SK-N-SH (cell line): Measurements from ENCODE around the gene MYO1B. TPM values are rescaled to one million over a fixed set of nuclear protein-coding genes. Genes with fewer than 3 reads are reported as not detected.

Experiments
- CTCF ChIA-PET: fragments of 300-600, 350-600 bp; formaldehyde crosslinking; extraction: SDS; loops from one replicate; lab custom pipeline; 2021; lab: Yijun Ruan, JAX
- POLR2A ChIA-PET: fragments of 350-600 bp; sonication (Branson Sonifier 250); formaldehyde crosslinking; extraction: SDS; loops from one replicate; lab custom pipeline; 2020; ENCODE audit warnings: antibody characterized with exemption, inconsistent platforms; lab: Yijun Ruan, JAX
- DNase-seq: peaks from one replicate; pipeline ENCODE4 v3.0.0; 2012
- H2AFZ ChIP-seq: fragments of 200-600 bp; sonication (generic); 2 replicates; pipeline ENCODE4 v1.8.1; 2016; ENCODE audit warnings: antibody characterized with exemption, mild to moderate bottlenecking, low read depth
- H3F3A ChIP-seq: fragments of 200-600 bp; sonication (generic); replicated peaks from 2 replicates; pipeline ENCODE3; 2016; ENCODE audit warnings: antibody characterized with exemption, mild to moderate bottlenecking; ENCODE audit not compliant: insufficient read depth
- H3K27ac ChIP-seq, 2 experiments: fragments of 200-500 bp in 1 of 2; fragments of 200-600 bp in 1 of 2; sonication (Bioruptor generic) in 1 of 2; sonication (generic), shearing (Covaris generic) in 1 of 2; 2 replicates each; pipeline versions ENCODE4 v1.5.1 to v1.6.1; 2014 to 2016; ENCODE audit warnings: low read depth in 2 of 2, inconsistent platforms in 1 of 2, low read length in 1 of 2, mild to moderate bottlenecking in 1 of 2, mixed read lengths in 1 of 2
- H3K27me3 ChIP-seq: fragments of 200-600 bp; sonication (generic), shearing (Covaris generic); 2 replicates; pipeline ENCODE4 v1.6.1; 2016; ENCODE audit warnings: mixed run types; ENCODE audit not compliant: insufficient read depth
- H3K36me3 ChIP-seq, 2 experiments: fragments of 200-500 bp in 1 of 2; fragments of 200-600 bp in 1 of 2; sonication (Bioruptor generic) in 1 of 2; sonication (generic) in 1 of 2; replicated peaks in 1 of 2; 2 replicates each; pipeline versions ENCODE3 to v1.5.1; 2014 to 2016; ENCODE audit warnings: low read length in 1 of 2, mild to moderate bottlenecking in 1 of 2; ENCODE audit not compliant: insufficient read depth in 2 of 2, control insufficient read depth in 1 of 2
- H3K4me1 ChIP-seq, 2 experiments: fragments of 200-500 bp in 1 of 2; fragments of 200-600 bp in 1 of 2; sonication (Bioruptor generic) in 1 of 2; sonication (generic), shearing (Covaris generic) in 1 of 2; 2 replicates each; pipeline versions ENCODE4 v1.5.1 to v1.6.1; 2014 to 2016; ENCODE audit warnings: low read depth in 1 of 2, low read length in 1 of 2, mixed run types in 1 of 2; ENCODE audit not compliant: insufficient read depth in 2 of 2, control insufficient read depth in 1 of 2
- H3K4me2 ChIP-seq: fragments of 200-600 bp; sonication (generic), shearing (Covaris generic); 2 replicates; pipeline ENCODE4 v1.6.1; 2017; ENCODE audit warnings: mixed run types
- H3K4me3 ChIP-seq, 2 experiments: fragments of 200-500 bp in 1 of 2; fragments of 200-600 bp in 1 of 2; sonication (Bioruptor generic) in 1 of 2; sonication (generic), shearing (Covaris generic) in 1 of 2; 2 replicates each; pipeline versions ENCODE4 v1.5.1 to v1.8.1; 2014 to 2016; ENCODE audit warnings: low read depth in 2 of 2, inconsistent platforms in 1 of 2, low read length in 1 of 2, mild to moderate bottlenecking in 1 of 2, mixed read lengths in 1 of 2, moderate library complexity in 1 of 2
- H3K79me2 ChIP-seq: fragments of 200-600 bp; sonication (generic); 2 replicates; pipeline ENCODE4 v1.8.1; 2017; ENCODE audit warnings: mild to moderate bottlenecking; ENCODE audit not compliant: insufficient read depth
- H3K9ac ChIP-seq: fragments of 200-600 bp; sonication (generic); 2 replicates; pipeline ENCODE4 v1.6.1; 2017; ENCODE audit warnings: mixed run types
- H3K9me2 ChIP-seq: fragments of 200-600 bp; sonication (generic); 2 replicates; pipeline ENCODE4 v1.6.1; 2017; ENCODE audit warnings: mixed run types
- H3K9me3 ChIP-seq: fragments of 200-600 bp; sonication (generic); 2 replicates; pipeline ENCODE4 v1.6.1; 2017; ENCODE audit warnings: mixed run types, mild to moderate bottlenecking, moderate library complexity
- H4K20me1 ChIP-seq: fragments of 200-600 bp; sonication (generic); 2 replicates; pipeline ENCODE4 v1.6.1; 2017; ENCODE audit warnings: mild to moderate bottlenecking, mixed run types; ENCODE audit not compliant: insufficient read depth
- CHD2 ChIP-seq: fragments of 150-350 bp; IDR thresholded peaks from 2 replicates; pipeline ENCODE4 v1.6.1; 2018; ENCODE audit warnings: low read length; ENCODE audit not compliant: partially characterized antibody
- ELF1 ChIP-seq: IDR thresholded peaks from 2 replicates; pipeline ENCODE4 v1.4.0; 2012
- EP300 ChIP-seq, 2 experiments: IDR thresholded peaks; 2 replicates each; pipeline versions ENCODE4 v1.4.0 to v1.6.1; 2012; ENCODE audit warnings: borderline replicate concordance in 1 of 2, low read depth in 1 of 2, low read length in 1 of 2
- EZH2phosphoT487 ChIP-seq: fragments of 200-600 bp; sonication (generic); IDR thresholded peaks from 2 replicates; pipeline ENCODE4 v1.6.1; 2017; ENCODE audit warnings: low read depth, mixed run types, mild to moderate bottlenecking, antibody characterized with exemption, moderate library complexity, borderline replicate concordance
- FOSL2 ChIP-seq: IDR thresholded peaks from 2 replicates; pipeline ENCODE4 v1.4.0; 2012; ENCODE audit warnings: low read depth, mild to moderate bottlenecking, moderate library complexity, borderline replicate concordance
- GATA2 ChIP-seq: sonication (generic); formaldehyde crosslinking; IDR thresholded peaks from 2 replicates; pipeline ENCODE4 v1.5.0; 2020; ENCODE audit warnings: mild to moderate bottlenecking, missing genetic modification reagents
- MXI1 ChIP-seq: IDR thresholded peaks from 2 replicates; pipeline ENCODE4 v1.6.1; 2012; ENCODE audit warnings: mild to moderate bottlenecking, low read depth, low read length, improper control_type of control experiment
- NRF1 ChIP-seq: IDR thresholded peaks from 2 replicates; pipeline ENCODE4 v1.6.1; 2012; ENCODE audit warnings: low read depth, mild to moderate bottlenecking, low read length
- POLR2AphosphoS5 ChIP-seq: IDR thresholded peaks from 2 replicates; pipeline ENCODE4 v1.6.1; 2012; ENCODE audit warnings: low read depth, low read length
- RCOR1 ChIP-seq: fragments of 150-350 bp; IDR thresholded peaks from 2 replicates; pipeline ENCODE4 v1.6.1; 2017; ENCODE audit warnings: antibody characterized with exemption, low read length
- SIN3A ChIP-seq: IDR thresholded peaks from 2 replicates; pipeline ENCODE4 v1.6.1; 2012; ENCODE audit warnings: low read depth, mild to moderate bottlenecking, low read length, moderate library complexity, borderline replicate concordance
- TCF12 ChIP-seq: IDR thresholded peaks from 2 replicates; pipeline ENCODE4 v1.4.0; 2012
- TEAD4 ChIP-seq: IDR thresholded peaks from 2 replicates; pipeline ENCODE4 v1.4.0; 2012; ENCODE audit warnings: mild to moderate bottlenecking, borderline replicate concordance; ENCODE audit not compliant: insufficient read depth
- WGBS: methylation state at CpG from one replicate; pipeline ENCODE4 v1.1.6; 2017; ENCODE audit warnings: low lambda C conversion rate; 5-methylcytosine and 5-hydroxymethylcytosine counted together
- polyA plus RNA-seq, 3 experiments: library from polyadenylated mRNA; depleted of rRNA; stranded (reverse); fragments of >200 nt; gene quantifications; 2 replicates each; pipeline ENCODE4 v1.2.3, GENCODE V29; 2012
- TF ChIP-seq, protein P1 (sequence below): fragments of 150-350 bp; IDR thresholded peaks from 2 replicates; pipeline ENCODE4 v1.6.1; 2017; ENCODE audit warnings: antibody characterized with exemption, low read length, low read depth, borderline replicate concordance
- TF ChIP-seq, protein P2 (sequence below): IDR thresholded peaks from 2 replicates; pipeline ENCODE4 v1.4.0; 2012; ENCODE audit warnings: low read depth, borderline replicate concordance
- TF ChIP-seq, protein P3 (sequence below): IDR thresholded peaks from 2 replicates; pipeline ENCODE4 v1.4.0; 2012; ENCODE audit warnings: low read depth
- TF ChIP-seq, protein P4 (sequence below): IDR thresholded peaks from 2 replicates; pipeline ENCODE4 v1.6.1; 2012; ENCODE audit warnings: mild to moderate bottlenecking, low read depth, low read length, moderate library complexity
- TF ChIP-seq, protein P5 (sequence below): IDR thresholded peaks from 2 replicates; pipeline ENCODE4; 2012

MYO1B gene
- polyA plus RNA-seq, 1 of the 3 experiments (the other 2 are of a cell fraction): 20.2 TPM

DNA sequence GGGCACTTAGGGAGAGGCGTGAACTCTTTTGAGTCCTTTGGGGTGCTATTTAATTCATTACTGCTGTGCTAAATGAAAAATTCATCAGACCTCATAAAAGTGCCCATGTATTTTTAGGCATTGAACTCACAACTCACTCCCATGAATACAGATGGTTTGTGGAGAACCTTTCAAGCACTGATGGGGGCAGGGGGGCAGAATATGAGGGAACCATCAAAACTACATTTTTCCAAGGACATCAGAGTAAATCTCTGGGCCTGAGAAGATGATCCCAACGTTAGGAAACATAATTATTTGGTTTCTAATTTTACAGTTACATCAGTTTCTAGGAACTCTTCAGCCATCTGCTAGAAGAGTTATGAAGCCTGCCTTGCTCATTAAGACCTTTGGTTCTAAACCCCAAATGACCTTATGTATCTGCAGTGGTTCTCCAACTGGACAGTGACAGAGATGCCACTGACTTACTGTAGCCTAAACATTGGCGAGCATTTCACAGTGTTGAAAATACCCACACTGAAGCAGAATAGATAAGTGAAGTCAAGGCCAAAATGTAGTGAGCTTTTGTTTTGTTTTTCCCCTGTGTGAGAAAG, 90.8 kb downstream of the MYO1B start:
- H2AFZ ChIP-seq: no peak overlapping the region
- TF ChIP-seq, protein P1, sequence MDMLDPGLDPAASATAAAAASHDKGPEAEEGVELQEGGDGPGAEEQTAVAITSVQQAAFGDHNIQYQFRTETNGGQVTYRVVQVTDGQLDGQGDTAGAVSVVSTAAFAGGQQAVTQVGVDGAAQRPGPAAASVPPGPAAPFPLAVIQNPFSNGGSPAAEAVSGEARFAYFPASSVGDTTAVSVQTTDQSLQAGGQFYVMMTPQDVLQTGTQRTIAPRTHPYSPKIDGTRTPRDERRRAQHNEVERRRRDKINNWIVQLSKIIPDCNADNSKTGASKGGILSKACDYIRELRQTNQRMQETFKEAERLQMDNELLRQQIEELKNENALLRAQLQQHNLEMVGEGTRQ: no peak
- TF ChIP-seq, protein P2, sequence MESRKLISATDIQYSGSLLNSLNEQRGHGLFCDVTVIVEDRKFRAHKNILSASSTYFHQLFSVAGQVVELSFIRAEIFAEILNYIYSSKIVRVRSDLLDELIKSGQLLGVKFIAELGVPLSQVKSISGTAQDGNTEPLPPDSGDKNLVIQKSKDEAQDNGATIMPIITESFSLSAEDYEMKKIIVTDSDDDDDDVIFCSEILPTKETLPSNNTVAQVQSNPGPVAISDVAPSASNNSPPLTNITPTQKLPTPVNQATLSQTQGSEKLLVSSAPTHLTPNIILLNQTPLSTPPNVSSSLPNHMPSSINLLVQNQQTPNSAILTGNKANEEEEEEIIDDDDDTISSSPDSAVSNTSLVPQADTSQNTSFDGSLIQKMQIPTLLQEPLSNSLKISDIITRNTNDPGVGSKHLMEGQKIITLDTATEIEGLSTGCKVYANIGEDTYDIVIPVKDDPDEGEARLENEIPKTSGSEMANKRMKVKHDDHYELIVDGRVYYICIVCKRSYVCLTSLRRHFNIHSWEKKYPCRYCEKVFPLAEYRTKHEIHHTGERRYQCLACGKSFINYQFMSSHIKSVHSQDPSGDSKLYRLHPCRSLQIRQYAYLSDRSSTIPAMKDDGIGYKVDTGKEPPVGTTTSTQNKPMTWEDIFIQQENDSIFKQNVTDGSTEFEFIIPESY: no peak
- no peak for TF ChIP-seq NRF1
- no peak for TF ChIP-seq EP300 (IDR thresholded peaks at IDR 0.05; ENCODE audit: borderline replicate concordance in 1 of 2, low read depth in 1 of 2, low read length in 1 of 2)
- TF ChIP-seq, protein P3, sequence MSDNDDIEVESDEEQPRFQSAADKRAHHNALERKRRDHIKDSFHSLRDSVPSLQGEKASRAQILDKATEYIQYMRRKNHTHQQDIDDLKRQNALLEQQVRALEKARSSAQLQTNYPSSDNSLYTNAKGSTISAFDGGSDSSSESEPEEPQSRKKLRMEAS: no peak
- no peak for TF ChIP-seq TCF12
- TF ChIP-seq RCOR1: no peak
- TF ChIP-seq SIN3A: no peak
- TF ChIP-seq FOSL2: no peak
- TF ChIP-seq, protein P4, sequence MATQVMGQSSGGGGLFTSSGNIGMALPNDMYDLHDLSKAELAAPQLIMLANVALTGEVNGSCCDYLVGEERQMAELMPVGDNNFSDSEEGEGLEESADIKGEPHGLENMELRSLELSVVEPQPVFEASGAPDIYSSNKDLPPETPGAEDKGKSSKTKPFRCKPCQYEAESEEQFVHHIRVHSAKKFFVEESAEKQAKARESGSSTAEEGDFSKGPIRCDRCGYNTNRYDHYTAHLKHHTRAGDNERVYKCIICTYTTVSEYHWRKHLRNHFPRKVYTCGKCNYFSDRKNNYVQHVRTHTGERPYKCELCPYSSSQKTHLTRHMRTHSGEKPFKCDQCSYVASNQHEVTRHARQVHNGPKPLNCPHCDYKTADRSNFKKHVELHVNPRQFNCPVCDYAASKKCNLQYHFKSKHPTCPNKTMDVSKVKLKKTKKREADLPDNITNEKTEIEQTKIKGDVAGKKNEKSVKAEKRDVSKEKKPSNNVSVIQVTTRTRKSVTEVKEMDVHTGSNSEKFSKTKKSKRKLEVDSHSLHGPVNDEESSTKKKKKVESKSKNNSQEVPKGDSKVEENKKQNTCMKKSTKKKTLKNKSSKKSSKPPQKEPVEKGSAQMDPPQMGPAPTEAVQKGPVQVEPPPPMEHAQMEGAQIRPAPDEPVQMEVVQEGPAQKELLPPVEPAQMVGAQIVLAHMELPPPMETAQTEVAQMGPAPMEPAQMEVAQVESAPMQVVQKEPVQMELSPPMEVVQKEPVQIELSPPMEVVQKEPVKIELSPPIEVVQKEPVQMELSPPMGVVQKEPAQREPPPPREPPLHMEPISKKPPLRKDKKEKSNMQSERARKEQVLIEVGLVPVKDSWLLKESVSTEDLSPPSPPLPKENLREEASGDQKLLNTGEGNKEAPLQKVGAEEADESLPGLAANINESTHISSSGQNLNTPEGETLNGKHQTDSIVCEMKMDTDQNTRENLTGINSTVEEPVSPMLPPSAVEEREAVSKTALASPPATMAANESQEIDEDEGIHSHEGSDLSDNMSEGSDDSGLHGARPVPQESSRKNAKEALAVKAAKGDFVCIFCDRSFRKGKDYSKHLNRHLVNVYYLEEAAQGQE: no peak
- no peak for TF ChIP-seq POLR2AphosphoS5
- TF ChIP-seq CHD2: no peak
- TF ChIP-seq EZH2phosphoT487: no peak
- TF ChIP-seq MXI1: no peak
- no peak for TF ChIP-seq TEAD4
- TF ChIP-seq, protein P5, sequence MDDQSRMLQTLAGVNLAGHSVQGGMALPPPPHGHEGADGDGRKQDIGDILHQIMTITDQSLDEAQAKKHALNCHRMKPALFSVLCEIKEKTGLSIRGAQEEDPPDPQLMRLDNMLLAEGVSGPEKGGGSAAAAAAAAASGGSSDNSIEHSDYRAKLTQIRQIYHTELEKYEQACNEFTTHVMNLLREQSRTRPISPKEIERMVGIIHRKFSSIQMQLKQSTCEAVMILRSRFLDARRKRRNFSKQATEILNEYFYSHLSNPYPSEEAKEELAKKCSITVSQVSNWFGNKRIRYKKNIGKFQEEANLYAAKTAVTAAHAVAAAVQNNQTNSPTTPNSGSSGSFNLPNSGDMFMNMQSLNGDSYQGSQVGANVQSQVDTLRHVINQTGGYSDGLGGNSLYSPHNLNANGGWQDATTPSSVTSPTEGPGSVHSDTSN: no peak
- TF ChIP-seq ELF1: no peak
- TF ChIP-seq GATA2 (CRISPR knock-in tag): no peak
- H3K4me3 ChIP-seq: no peak overlapping the region
- H3K4me1 ChIP-seq: peaks cover 0 to 14% of the 10 kb centered on the region in 2 experiments
- peaks cover 16% of the 10 kb centered on the region for H3K79me2 ChIP-seq
- CTCF ChIA-PET: interaction anchor here (1.2 kb wide), 1 partner anchor 19 kb away, joined by 3 read pairs; no protein-coding TSS in a partner anchor
- H3K9me2 ChIP-seq: no peaks in the 10 kb centered on the region
- no peaks in the 10 kb centered on the region for H4K20me1 ChIP-seq
- no peaks in the 10 kb centered on the region for H3K9me3 ChIP-seq
- H3K27me3 ChIP-seq: no peaks in the 10 kb centered on the region
- 78% methylated on average over 3 of the region's 3 CpGs for WGBS
- POLR2A ChIA-PET: no interaction called here
- H3F3A ChIP-seq: peaks cover 12% of the 10 kb centered on the region
- H3K9ac ChIP-seq: no peak overlapping the region
- H3K27ac ChIP-seq: no peak overlapping the region
- DNase-seq: no peak
- H3K36me3 ChIP-seq: peaks cover 8 to 12% of the 10 kb centered on the region in 2 experiments
- no peak overlapping the region for H3K4me2 ChIP-seq
